ENCODE data around the gene ZSWIM8.
"Not testable (repeated sequence)": the region's sequence is repeated elsewhere in the genome, so short reads cannot be mapped to it uniquely, and the experiment has no call there.

ZSWIM8 gene, protein sequence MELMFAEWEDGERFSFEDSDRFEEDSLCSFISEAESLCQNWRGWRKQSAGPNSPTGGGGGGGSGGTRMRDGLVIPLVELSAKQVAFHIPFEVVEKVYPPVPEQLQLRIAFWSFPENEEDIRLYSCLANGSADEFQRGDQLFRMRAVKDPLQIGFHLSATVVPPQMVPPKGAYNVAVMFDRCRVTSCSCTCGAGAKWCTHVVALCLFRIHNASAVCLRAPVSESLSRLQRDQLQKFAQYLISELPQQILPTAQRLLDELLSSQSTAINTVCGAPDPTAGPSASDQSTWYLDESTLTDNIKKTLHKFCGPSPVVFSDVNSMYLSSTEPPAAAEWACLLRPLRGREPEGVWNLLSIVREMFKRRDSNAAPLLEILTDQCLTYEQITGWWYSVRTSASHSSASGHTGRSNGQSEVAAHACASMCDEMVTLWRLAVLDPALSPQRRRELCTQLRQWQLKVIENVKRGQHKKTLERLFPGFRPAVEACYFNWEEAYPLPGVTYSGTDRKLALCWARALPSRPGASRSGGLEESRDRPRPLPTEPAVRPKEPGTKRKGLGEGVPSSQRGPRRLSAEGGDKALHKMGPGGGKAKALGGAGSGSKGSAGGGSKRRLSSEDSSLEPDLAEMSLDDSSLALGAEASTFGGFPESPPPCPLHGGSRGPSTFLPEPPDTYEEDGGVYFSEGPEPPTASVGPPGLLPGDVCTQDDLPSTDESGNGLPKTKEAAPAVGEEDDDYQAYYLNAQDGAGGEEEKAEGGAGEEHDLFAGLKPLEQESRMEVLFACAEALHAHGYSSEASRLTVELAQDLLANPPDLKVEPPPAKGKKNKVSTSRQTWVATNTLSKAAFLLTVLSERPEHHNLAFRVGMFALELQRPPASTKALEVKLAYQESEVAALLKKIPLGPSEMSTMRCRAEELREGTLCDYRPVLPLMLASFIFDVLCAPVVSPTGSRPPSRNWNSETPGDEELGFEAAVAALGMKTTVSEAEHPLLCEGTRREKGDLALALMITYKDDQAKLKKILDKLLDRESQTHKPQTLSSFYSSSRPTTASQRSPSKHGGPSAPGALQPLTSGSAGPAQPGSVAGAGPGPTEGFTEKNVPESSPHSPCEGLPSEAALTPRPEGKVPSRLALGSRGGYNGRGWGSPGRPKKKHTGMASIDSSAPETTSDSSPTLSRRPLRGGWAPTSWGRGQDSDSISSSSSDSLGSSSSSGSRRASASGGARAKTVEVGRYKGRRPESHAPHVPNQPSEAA (N-terminal part only)

GRCh38 chr10:73785211-73785720, at the start of gene ZSWIM8:
Gene ZSWIM8 (plus strand): TSS chr10:73785606. CDS start chr10:73785879, 273 bp downstream.
- DNase-seq, result peak; percentile 93

- DNase-seq, result not testable (repeated sequence)
These were observed 44.7 kb upstream of the ZSWIM8 start for GRCh38 chr10:73740501-73741254.

DNA sequence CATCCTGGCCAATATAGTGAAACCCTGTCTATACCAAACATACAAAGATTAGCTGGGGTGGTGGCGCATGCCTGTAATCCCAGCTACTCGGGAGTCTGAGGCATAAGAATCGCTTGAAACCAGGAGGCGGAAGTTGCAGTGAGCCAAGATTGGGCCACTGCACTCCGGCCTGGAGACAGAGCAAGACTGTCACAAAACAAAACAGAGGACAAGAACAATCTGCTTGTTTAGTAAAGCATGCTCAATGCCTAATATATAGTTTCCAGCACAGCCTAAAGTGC, 43.0 kb upstream of the ZSWIM8 start:
- no peak for DNase-seq

DNA sequence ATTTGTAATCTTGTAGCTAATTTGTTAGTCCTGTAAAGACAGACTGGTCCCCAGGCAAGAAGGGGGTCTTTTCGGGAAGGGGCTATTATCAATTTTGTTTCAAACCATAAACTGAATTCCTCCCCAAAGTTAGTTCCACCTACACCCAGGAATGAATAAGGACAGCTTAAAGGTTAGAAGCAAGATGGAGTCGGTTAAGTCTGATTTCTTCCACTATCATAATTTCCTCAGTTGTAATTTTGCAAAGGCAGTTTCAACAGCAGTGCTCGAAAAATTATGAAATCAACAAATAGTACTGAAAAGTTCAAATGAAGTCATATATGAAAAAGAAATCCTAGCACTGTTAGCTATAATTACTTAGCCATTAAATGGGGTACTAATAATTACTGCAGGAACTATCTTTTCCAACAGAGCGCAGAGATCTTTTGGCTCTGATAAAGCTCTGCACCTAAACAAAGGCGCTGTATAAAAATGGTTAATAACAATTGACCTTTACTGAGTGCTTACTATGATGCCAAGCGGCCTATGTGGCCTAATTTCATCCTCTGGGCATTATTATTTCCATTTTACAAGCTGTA, 42.0 kb upstream of the ZSWIM8 start:
- DNase-seq, result no peak

- DNase-seq, result peak; percentile 96
These were observed 41.3 kb upstream of the ZSWIM8 start, which contains the start of gene SEC24C for GRCh38 chr10:73743905-73744663. Gene SEC24C (plus strand): TSS chr10:73744372. CDS start chr10:73746833, 2,461 bp downstream.

- DNase-seq, result peak; percentile 64
These were observed 40.8 kb upstream of the ZSWIM8 start for GRCh38 chr10:73744664-73744975.

DNA sequence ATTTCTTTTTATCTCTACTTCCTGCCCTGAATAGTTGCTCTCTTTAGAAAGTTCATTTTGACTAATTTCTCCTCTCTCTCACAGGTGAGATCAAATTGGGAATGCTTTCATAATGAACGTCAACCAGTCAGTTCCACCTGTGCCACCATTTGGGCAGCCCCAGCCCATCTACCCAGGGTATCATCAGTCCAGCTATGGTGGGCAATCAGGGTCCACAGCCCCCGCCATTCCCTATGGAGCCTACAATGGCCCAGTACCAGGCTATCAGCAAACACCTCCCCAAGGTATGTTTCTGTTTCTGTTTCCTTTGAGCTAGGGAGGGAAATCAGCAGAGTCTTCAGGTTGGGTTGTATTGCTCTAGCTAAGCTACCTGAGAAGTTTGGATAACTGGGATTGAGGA, 38.7 kb upstream of the ZSWIM8 start:
- no peak for DNase-seq

- no peak for DNase-seq
These were observed 34.6 kb upstream of the ZSWIM8 start for GRCh38 chr10:73750819-73751218.

- no peak for DNase-seq
These were observed 29.2 kb upstream of the ZSWIM8 start for GRCh38 chr10:73756183-73756582.

GRCh38 chr10:73758704-73759511, 26.5 kb upstream of the ZSWIM8 start:
- DNase-seq, result no peak

- DNase-seq, result peak; percentile 23
These were observed 25.8 kb upstream of the ZSWIM8 start for GRCh38 chr10:73759512-73760115.

- DNase-seq, result no peak
These were observed 23.6 kb upstream of the ZSWIM8 start for GRCh38 chr10:73761781-73762180.

DNA sequence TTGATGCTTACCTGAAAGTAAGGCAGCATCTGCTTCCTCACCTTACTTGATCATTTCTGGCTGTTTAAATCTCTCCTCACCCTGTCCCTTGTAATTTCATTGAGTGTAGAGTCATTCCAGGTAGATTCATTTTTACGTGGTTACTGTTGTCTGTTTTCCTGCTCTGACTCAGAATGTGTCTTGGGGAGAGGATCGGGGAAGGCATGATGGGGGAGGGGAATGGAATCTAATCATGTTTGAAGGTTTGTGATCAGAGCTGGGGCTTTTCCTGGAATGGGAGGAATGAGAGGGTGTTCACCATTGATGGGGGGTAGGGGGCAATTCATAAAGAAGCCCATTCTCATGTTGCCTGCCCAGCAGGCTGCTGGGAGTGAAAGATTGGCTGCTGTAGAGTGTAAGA, 22.5 kb upstream of the ZSWIM8 start:
- DNase-seq, result no peak

GRCh38 chr10:73763343-73763742, 22.1 kb upstream of the ZSWIM8 start:
- no peak for DNase-seq

DNA sequence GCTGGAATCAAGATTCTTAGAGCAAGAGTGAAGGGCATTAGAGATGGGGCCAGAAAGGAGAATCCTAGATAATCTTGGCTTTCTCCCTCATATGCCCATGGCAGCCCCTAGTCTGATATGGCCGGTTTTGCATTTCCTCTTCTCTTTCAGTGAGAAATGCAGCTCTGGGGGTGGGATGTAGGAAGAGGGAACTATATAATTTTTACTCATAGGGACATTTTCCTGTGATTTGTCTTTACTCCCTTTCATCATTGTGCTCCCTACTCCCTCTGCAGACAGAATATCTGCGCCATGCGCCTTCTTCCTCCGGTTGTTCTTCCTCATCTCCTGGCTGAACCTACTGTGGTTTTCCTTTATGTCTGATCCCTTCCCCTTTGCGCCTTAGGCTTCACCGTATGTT, 20.3 kb upstream of the ZSWIM8 start:
- DNase-seq, result no peak

GRCh38 chr10:73768881-73769280, 16.5 kb upstream of the ZSWIM8 start:
- DNase-seq, result no peak

DNA sequence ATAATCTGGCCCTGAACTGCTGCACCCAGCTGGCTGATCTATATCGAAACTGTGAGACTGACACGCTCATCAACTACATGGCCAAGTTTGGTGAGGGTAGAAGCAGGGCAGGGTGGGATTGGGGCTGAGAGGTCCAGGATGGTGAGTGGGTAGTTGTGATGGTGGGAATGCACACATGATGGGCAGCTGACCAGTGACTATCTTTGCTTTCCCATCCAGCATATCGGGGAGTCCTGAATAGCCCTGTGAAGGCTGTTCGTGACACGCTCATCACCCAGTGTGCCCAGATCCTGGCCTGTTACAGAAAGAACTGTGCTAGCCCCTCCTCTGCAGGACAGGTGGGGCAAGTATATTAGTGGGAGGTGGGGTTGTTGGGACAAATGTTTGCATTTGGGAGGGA, 16.0 kb upstream of the ZSWIM8 start:
- DNase-seq, result no peak

DNA sequence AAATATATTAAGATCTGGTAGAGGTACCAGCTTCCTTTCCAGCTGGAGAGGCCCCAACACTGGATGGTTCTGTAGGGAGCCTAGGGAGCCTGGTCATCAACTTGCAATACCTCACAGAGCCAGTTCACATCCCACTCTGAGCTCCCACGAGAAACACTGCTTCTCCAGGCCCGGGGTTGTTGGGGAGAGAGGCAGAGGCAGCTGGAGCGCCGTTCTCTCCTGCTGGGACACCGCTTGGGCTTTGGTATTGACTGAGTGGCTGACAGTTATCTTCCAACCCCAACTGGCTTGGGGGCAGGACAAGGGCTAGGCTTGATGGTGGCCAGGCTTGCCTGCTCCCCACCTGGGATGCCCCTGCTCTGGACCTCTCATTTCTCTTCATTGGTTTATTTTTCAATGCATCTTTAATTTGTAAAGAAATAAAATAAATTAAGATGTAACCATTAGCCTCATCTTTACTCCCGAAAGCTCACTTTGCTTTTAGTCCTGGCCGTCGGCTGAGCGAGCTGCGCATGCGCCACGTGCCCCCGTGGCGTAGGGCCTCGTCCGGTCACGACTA, 13.6 kb upstream of the ZSWIM8 start:
- peak; percentile 38 for DNase-seq

Measured in NCI-H82 (cell line).